Skin of body (tissue), 2 donors: ENCODE measurements around the gene OR5D13. TPM values are rescaled to one million over a fixed set of nuclear protein-coding genes. Genes with fewer than 3 reads are reported as not detected.

Experiments
- DNase-seq: peaks from one replicate; lab custom pipeline; 2025; lab: John Stamatoyannopoulos, UW
- total RNA-seq: library from RNA; depleted of rRNA; stranded (reverse); fragments of >200 nt; gene quantifications from one replicate; pipeline ENCODE4 v1.2.3, GENCODE V29; 2014

OR5D13 gene, protein sequence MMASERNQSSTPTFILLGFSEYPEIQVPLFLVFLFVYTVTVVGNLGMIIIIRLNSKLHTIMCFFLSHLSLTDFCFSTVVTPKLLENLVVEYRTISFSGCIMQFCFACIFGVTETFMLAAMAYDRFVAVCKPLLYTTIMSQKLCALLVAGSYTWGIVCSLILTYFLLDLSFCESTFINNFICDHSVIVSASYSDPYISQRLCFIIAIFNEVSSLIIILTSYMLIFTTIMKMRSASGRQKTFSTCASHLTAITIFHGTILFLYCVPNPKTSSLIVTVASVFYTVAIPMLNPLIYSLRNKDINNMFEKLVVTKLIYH
- not detected for total RNA-seq

DNA sequence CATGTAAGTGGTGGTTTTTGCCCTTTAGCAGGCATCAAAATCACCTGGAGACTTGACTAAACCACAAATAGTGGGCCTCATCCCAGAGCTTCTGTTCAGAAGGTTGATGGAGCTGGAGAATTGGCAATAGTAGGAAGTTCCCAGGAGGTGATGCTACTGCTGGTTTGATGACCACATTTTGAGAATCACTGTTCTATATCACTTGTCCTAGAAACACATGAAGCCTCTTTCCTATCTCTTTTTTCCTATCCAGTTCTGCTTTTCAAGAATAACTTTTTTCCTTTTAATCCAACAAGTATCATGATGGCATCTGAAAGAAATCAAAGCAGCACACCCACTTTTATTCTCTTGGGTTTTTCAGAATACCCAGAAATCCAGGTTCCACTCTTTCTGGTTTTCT is at the start of gene OR5D13:
OR5D13 (plus strand) TSS at position 301 of the 400 bp plus-strand sequence; CDS start at position 301, 0 bp downstream.
- no peak for DNase-seq

DNA sequence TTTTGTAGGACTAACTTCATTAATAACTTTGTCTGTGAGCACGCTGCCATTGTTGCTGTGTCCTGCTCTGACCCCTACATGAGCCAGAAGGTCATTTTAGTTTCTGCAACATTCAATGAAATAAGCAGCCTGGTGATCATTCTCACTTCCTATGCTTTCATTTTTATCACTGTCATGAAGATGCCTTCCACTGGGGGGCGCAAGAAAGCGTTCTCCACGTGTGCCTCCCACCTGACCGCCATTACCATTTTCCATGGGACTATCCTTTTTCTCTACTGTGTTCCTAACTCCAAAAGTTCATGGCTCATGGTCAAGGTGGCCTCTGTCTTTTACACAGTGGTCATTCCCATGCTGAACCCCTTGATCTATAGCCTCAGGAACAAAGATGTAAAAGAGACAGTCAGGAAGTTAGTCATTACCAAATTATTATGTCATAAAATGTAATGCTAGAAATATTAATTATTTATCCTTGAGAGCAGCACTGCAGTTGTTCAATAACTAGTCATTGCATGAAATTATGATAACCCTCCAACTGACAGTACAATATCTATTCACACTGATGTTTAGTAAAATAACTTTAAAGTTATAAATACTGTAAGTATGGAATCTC is 46.4 kb upstream of the OR5D13 start:
- DNase-seq: no peak

GRCh38 chr11:55732936-55733335 is 40.3 kb upstream of the OR5D13 start:
- no peak for DNase-seq

GRCh38 chr11:55791606-55792005 is 18.4 kb downstream of the OR5D13 start:
- no peak for DNase-seq

- no peak for DNase-seq
These were observed 20.1 kb downstream of the OR5D13 start for GRCh38 chr11:55793321-55793720.

GRCh38 chr11:55795256-55795655 is 22.0 kb downstream of the OR5D13 start, which contains the start of gene OR5D14:
Gene OR5D14 (plus strand): TSS chr11:55795556. CDS start chr11:55795556, 0 bp downstream.
- no peak for DNase-seq

GRCh38 chr11:55806248-55806647 is 33.0 kb downstream of the OR5D13 start:
- DNase-seq: no peak

DNA sequence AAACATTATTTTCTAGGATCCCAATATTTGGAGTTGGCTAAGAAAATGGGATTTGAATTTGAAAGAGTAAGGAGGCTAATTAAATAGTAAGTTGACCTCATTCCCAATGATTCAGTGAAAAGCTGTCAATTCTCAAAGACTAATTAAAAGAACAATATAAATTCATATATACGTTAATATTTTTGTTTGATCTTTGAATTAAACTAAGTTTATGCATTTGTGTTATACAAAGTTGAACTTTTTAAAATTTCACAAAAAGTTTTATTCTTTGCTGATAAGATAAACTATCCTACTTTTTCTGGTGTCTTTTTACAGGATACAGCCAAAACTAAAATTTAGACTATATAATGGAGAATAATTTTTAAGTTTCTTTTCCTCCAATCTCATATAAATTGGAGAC is 37.8 kb downstream of the OR5D13 start, which contains the start of gene OR5L1:
OR5L1 (plus strand) TSS at position 301 of the 400 bp plus-strand sequence. CDS start 100 bp downstream, outside the sequence.
- no peak for DNase-seq

DNA sequence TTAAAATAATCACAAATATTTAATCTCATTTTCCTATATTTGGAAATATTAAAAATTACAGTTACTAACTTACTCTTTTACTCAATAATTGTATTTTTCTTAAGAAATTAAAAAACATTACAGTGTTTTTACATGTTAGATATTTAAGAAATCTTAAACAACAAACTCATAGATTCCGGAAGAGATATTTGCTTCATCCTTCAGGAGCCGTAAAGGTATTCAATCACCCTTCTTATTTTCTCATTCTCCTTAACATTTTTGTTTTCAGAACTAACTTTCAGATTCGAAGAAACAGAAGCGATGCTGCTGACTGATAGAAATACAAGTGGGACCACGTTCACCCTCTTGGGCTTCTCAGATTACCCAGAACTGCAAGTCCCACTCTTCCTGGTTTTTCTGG is 46.1 kb downstream of the OR5D13 start, which contains the start of gene OR5D18:
OR5D18 (plus strand) TSS at position 301 of the 400 bp plus-strand sequence; CDS start at position 301, 0 bp downstream.
- DNase-seq: no peak

Other genes with a start within 250 kb of the OR5D13 start
- gene OR4C15, start 219.0 kb upstream of the OR5D13 start, total RNA-seq: not detected
- gene OR4C16, start 201.3 kb upstream of the OR5D13 start, total RNA-seq: not detected
- not detected for gene OR4C11, start 165.8 kb upstream of the OR5D13 start, total RNA-seq
- not detected for gene OR4P4, start 138.3 kb upstream of the OR5D13 start, total RNA-seq
- not detected for gene OR4S2, start 125.1 kb upstream of the OR5D13 start, total RNA-seq
- not detected for gene OR4C6, start 111.2 kb upstream of the OR5D13 start, total RNA-seq
- not detected for gene OR5D14, start 22.1 kb downstream of the OR5D13 start, total RNA-seq
- gene OR5L1, start 37.9 kb downstream of the OR5D13 start, total RNA-seq: not detected
- not detected for gene OR5D18, start 46.2 kb downstream of the OR5D13 start, total RNA-seq
- not detected for gene OR5L2, start 53.8 kb downstream of the OR5D13 start, total RNA-seq
- gene OR5D16, start 65.3 kb downstream of the OR5D13 start, total RNA-seq: not detected
- gene TRIM51, start 109.9 kb downstream of the OR5D13 start, total RNA-seq: not detected
- gene OR5W2, start 141.1 kb downstream of the OR5D13 start, total RNA-seq: not detected
- gene OR5I1, start 163.0 kb downstream of the OR5D13 start, total RNA-seq: not detected
- gene OR10AG1, start 196.5 kb downstream of the OR5D13 start, total RNA-seq: not detected
- not detected for gene OR5F1, start 221.2 kb downstream of the OR5D13 start, total RNA-seq